Keratinocyte (primary cell): Measurements from ENCODE around the gene C21orf91.

Experiments used
- CTCF ChIP-seq, 3 experiments: IDR thresholded peaks in 1 of 3; conservative IDR thresholded peaks in 1 of 3; optimal IDR thresholded peaks in 1 of 3; 2 replicates in 2 of 3; 3 replicates in 1 of 3; pipeline versions ENCODE3 to v1.5.1; 2011; ENCODE audit warnings: low read length in 3 of 3, mild to moderate bottlenecking in 3 of 3, moderate library complexity in 2 of 3, control low read depth in 1 of 3, inconsistent platforms in 1 of 3; ENCODE audit not compliant: insufficient read depth in 2 of 3; ENCODE audit errors: extremely low read depth in 1 of 3
- EZH2 ChIP-seq: IDR thresholded peaks from one replicate; pipeline ENCODE4 v1.6.1; 2012; ENCODE audit warnings: inconsistent platforms, mild to moderate bottlenecking, low read length, moderate library complexity

DNA sequence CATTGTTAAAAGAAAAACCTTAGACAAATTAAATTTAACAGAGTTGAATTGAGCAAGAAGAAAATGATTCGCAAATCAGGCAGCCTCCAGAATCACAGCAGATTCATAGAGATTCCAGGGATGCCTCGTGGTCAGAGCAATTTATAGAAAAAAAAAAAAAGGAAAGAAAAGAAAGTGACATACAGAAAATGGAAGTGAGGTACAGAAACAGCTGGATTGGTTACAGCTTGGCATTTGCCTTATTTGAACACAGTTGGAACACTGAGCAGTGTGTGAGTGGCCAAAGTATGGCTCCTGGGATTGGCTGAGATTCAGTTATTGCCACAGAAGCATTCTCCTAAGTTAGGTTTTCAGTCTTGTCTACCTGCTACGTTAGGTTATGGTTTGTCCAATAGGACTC is 9.1 kb upstream of the C21orf91 start:
- TF ChIP-seq EZH2 (no peak), CTCF (optimal IDR thresholded peaks at IDR 0.05 in 1 of 3, IDR thresholded peaks at IDR 0.05 in 1 of 3, conservative IDR thresholded peaks at IDR 0.05 in 1 of 3; ENCODE audit: extremely low read depth in 1 of 3, insufficient read depth in 2 of 3, low read length in 3 of 3) (no peak)
